DMS114 treated with DMSO at 0.1 percent for 48 hours (cell line): ENCODE data around the gene ITGAX.
A peak's percentile ranks its signal among the peaks of the same experiment; 100 is the strongest.
"Not testable (repeated sequence)": the region's sequence is repeated elsewhere in the genome, so short reads cannot be mapped to it uniquely, and the experiment has no call there.

ENCODE experiments used
- DNase-seq: peaks from one replicate; lab custom pipeline; 2025; ENCODE audit not compliant: unreplicated experiment; lab: John Stamatoyannopoulos, UW

Gene ITGAX

GRCh38 chr16:31404353-31405064 is 49.5 kb downstream of the ITGAX start:
- DNase-seq = peak; percentile 49

GRCh38 chr16:31407406-31407805 is 52.4 kb downstream of the ITGAX start:
- DNase-seq = no peak

GRCh38 chr16:31409433-31409832 is 54.5 kb downstream of the ITGAX start:
- DNase-seq = no peak

GRCh38 chr16:31410082-31410481 is 55.1 kb downstream of the ITGAX start:
- DNase-seq = no peak

GRCh38 chr16:31411024-31411844 is 56.3 kb downstream of the ITGAX start:
- no peak for DNase-seq

- DNase-seq = no peak
Measured at GRCh38 chr16:31412750-31413149, 57.8 kb downstream of the ITGAX start.

- no peak for DNase-seq
Measured at GRCh38 chr16:31413381-31413780, 58.4 kb downstream of the ITGAX start.

GRCh38 chr16:31413943-31414342 is 59.0 kb downstream of the ITGAX start:
- DNase-seq = no peak

GRCh38 chr16:31414706-31415105 is 59.7 kb downstream of the ITGAX start:
- DNase-seq = no peak

GRCh38 chr16:31416371-31416770 is 61.4 kb downstream of the ITGAX start:
- DNase-seq = no peak

GRCh38 chr16:31417036-31417435 is 62.1 kb downstream of the ITGAX start:
- DNase-seq = not testable (repeated sequence)

GRCh38 chr16:31417916-31418315 is 62.9 kb downstream of the ITGAX start:
- DNase-seq = no peak

- no peak for DNase-seq
Measured at GRCh38 chr16:31420037-31420436, 65.1 kb downstream of the ITGAX start.

- no peak for DNase-seq
Measured at GRCh38 chr16:31421587-31421986, 66.6 kb downstream of the ITGAX start.

- no peak for DNase-seq
Measured at GRCh38 chr16:31423241-31423640, 68.3 kb downstream of the ITGAX start.

- DNase-seq = no peak
Measured at GRCh38 chr16:31423801-31424200, 68.8 kb downstream of the ITGAX start.

GRCh38 chr16:31427441-31428278 is 72.7 kb downstream of the ITGAX start:
- DNase-seq = peak; percentile 42

- DNase-seq = no peak
Measured at GRCh38 chr16:31428279-31428597, 73.3 kb downstream of the ITGAX start, which contains the start of gene COX6A2. Gene COX6A2 (minus strand): TSS chr16:31428360. CDS start chr16:31428325, 35 bp downstream.

- DNase-seq = no peak
Measured at GRCh38 chr16:31428638-31429247, 73.8 kb downstream of the ITGAX start.

- DNase-seq = no peak
Measured at GRCh38 chr16:31429314-31429713, 74.3 kb downstream of the ITGAX start.

GRCh38 chr16:31429796-31430195 is 74.8 kb downstream of the ITGAX start:
- no peak for DNase-seq
